OCI-LY1 (cell line): ENCODE data around the gene TFF3.

Experiments
- H2AFZ ChIP-seq: fragments of 200-600 bp; sonication (generic), shearing (Covaris generic); 2 replicates; pipeline ENCODE4 v1.6.0; 2014; ENCODE audit warnings: antibody characterized with exemption, mild to moderate bottlenecking, low read length
- H3F3A ChIP-seq: fragments of 200-600 bp; sonication (generic), shearing (Covaris generic); 2 replicates; pipeline ENCODE4 v1.6.0; 2014; ENCODE audit warnings: mild to moderate bottlenecking, antibody characterized with exemption, low read length, moderate library complexity; ENCODE audit not compliant: insufficient read depth
- H3K27ac ChIP-seq: fragments of 200-600 bp; sonication (generic); 2 replicates; pipeline ENCODE4 v1.5.1; 2014; ENCODE audit warnings: low read length, mixed run types, mild to moderate bottlenecking, low read depth; ENCODE audit not compliant: poor library complexity, severe bottlenecking
- H3K27me3 ChIP-seq: fragments of 200-600 bp; sonication (generic); 2 replicates; pipeline ENCODE4 v1.6.0; 2014; ENCODE audit warnings: antibody characterized with exemption, mild to moderate bottlenecking, low read length, moderate library complexity; ENCODE audit not compliant: insufficient read depth
- H3K36me3 ChIP-seq: fragments of 200-600 bp; sonication (generic); 2 replicates; pipeline ENCODE4 v1.6.1; 2014; ENCODE audit warnings: mild to moderate bottlenecking, antibody characterized with exemption, low read length, moderate library complexity, mixed read lengths; ENCODE audit not compliant: insufficient read depth
- H3K4me1 ChIP-seq: fragments of 200-600 bp; sonication (generic); 2 replicates; pipeline ENCODE4 v1.5.1; 2014; ENCODE audit warnings: mild to moderate bottlenecking, low read length, moderate library complexity; ENCODE audit not compliant: insufficient read depth, severe bottlenecking
- H3K4me2 ChIP-seq: fragments of 200-600 bp; sonication (generic), shearing (Covaris generic); 2 replicates; pipeline ENCODE4 v1.6.1; 2014; ENCODE audit warnings: low read length
- H3K4me3 ChIP-seq: fragments of 200-600 bp; sonication (generic); 2 replicates; pipeline ENCODE4 v1.5.1; 2014; ENCODE audit warnings: low read length, low read depth, mild to moderate bottlenecking, mixed read lengths; ENCODE audit not compliant: poor library complexity, severe bottlenecking
- H3K79me2 ChIP-seq: fragments of 200-600 bp; shearing (Covaris generic); 2 replicates; pipeline ENCODE4 v1.6.1; 2016; ENCODE audit warnings: mixed run types, low read length, mixed read lengths; ENCODE audit not compliant: insufficient read depth
- H3K9ac ChIP-seq: fragments of 200-600 bp; sonication (generic), shearing (Covaris generic); 2 replicates; pipeline ENCODE4 v1.6.1; 2014; ENCODE audit warnings: mild to moderate bottlenecking, low read length, mixed read lengths
- H3K9me2 ChIP-seq: fragments of 200-600 bp; sonication (generic), shearing (Covaris generic); 2 replicates; pipeline ENCODE4 v1.6.1; 2014; ENCODE audit warnings: low read depth, mild to moderate bottlenecking, low read length, mixed read lengths
- H3K9me3 ChIP-seq: fragments of 200-600 bp; shearing (Covaris generic); 2 replicates; pipeline ENCODE4 v1.6.1; 2014; ENCODE audit warnings: low read length, mixed read lengths
- H4K20me1 ChIP-seq: fragments of 200-600 bp; sonication (generic), shearing (Covaris generic); 2 replicates; pipeline ENCODE4 v1.6.0; 2016; ENCODE audit warnings: mild to moderate bottlenecking, low read length; ENCODE audit not compliant: insufficient read depth
- CTCF ChIP-seq: fragments of 200-600 bp; sonication (generic), shearing (Covaris generic); IDR thresholded peaks from 2 replicates; pipeline ENCODE4 v1.5.1; 2017; ENCODE audit warnings: mild to moderate bottlenecking, antibody characterized with exemption, low read length, moderate library complexity, mixed read lengths
- EZH2 ChIP-seq: fragments of 200-600 bp; sonication (generic), shearing (Covaris generic); IDR thresholded peaks from 2 replicates; pipeline ENCODE4 v1.8.0; 2017; ENCODE audit warnings: borderline replicate concordance, mixed run types, mild to moderate bottlenecking, antibody characterized with exemption, low read length, moderate library complexity, mixed read lengths

Gene TFF3

GRCh38 chr21:42281181-42281680, 34.0 kb downstream of the TFF3 start:
- H2AFZ ChIP-seq: no peak overlapping the region
- peaks cover 16% of the 10 kb centered on the region for H3K27me3 ChIP-seq
- no peak overlapping the region for H3K4me2 ChIP-seq
- TF ChIP-seq EZH2 (no peak), CTCF (no peak)
- no peaks in the 10 kb centered on the region for H3K9me3 ChIP-seq
- no peaks in the 10 kb centered on the region for H3F3A ChIP-seq
- H3K4me3 ChIP-seq: no peak overlapping the region
- H3K9me2 ChIP-seq: no peaks in the 10 kb centered on the region
- H3K4me1 ChIP-seq: peaks cover 7% of the 10 kb centered on the region
- H3K79me2 ChIP-seq: no peaks in the 10 kb centered on the region
- no peaks in the 10 kb centered on the region for H3K36me3 ChIP-seq
- no peak overlapping the region for H3K27ac ChIP-seq
- no peaks in the 10 kb centered on the region for H4K20me1 ChIP-seq
- H3K9ac ChIP-seq: no peak overlapping the region

- no peak overlapping the region for H3K4me2 ChIP-seq
- H3K4me3 ChIP-seq: no peak overlapping the region
- H3K27ac ChIP-seq: no peak overlapping the region
- no peak overlapping the region for H2AFZ ChIP-seq
- H3K9ac ChIP-seq: no peak overlapping the region
- H3K9me2 ChIP-seq: no peaks in the 10 kb centered on the region
- H3K4me1 ChIP-seq: peaks cover under 1% of the 10 kb centered on the region
- H3K27me3 ChIP-seq: peaks cover 16% of the 10 kb centered on the region
- no peaks in the 10 kb centered on the region for H3K36me3 ChIP-seq
- H4K20me1 ChIP-seq: no peaks in the 10 kb centered on the region
- H3K79me2 ChIP-seq: no peaks in the 10 kb centered on the region
- no peaks in the 10 kb centered on the region for H3F3A ChIP-seq
- H3K9me3 ChIP-seq: no peaks in the 10 kb centered on the region
- TF ChIP-seq EZH2 (no peak), CTCF (no peak)
Observed at GRCh38 chr21:42280356-42281180, 34.6 kb downstream of the TFF3 start.

GRCh38 chr21:42279888-42280287, 35.3 kb downstream of the TFF3 start:
- Histone ChIP-seq H3K4me1 (no peaks in the 10 kb centered on the region), H3F3A (no peaks in the 10 kb centered on the region), H3K9me2 (no peaks in the 10 kb centered on the region), H3K9me3 (no peaks in the 10 kb centered on the region), H3K79me2 (no peaks in the 10 kb centered on the region), H3K4me3 (no peak overlapping the region), H2AFZ (no peak overlapping the region), H3K27me3 (peaks cover 16% of the 10 kb centered on the region), H3K36me3 (no peaks in the 10 kb centered on the region), H4K20me1 (no peaks in the 10 kb centered on the region), H3K9ac (no peak overlapping the region), H3K4me2 (no peak overlapping the region), H3K27ac (no peak overlapping the region)
- TF ChIP-seq CTCF (no peak), EZH2 (no peak)
